ENCODE results near the gene KHK. TPM values are rescaled to one million over a fixed set of nuclear protein-coding genes. Genes with fewer than 3 reads are reported as not detected.

The KHK gene
- total and polyA plus RNA-seq, 9 of the 15 experiments (the other 6 are each of a cell fraction or from before 2014, with no cell fraction given) = 1.5 to 10.7 (median 5.2) TPM

GRCh38 chr2:27095745-27096651, 9.4 kb downstream of the KHK start (continued):
- TF ChIP-seq, protein P1, sequence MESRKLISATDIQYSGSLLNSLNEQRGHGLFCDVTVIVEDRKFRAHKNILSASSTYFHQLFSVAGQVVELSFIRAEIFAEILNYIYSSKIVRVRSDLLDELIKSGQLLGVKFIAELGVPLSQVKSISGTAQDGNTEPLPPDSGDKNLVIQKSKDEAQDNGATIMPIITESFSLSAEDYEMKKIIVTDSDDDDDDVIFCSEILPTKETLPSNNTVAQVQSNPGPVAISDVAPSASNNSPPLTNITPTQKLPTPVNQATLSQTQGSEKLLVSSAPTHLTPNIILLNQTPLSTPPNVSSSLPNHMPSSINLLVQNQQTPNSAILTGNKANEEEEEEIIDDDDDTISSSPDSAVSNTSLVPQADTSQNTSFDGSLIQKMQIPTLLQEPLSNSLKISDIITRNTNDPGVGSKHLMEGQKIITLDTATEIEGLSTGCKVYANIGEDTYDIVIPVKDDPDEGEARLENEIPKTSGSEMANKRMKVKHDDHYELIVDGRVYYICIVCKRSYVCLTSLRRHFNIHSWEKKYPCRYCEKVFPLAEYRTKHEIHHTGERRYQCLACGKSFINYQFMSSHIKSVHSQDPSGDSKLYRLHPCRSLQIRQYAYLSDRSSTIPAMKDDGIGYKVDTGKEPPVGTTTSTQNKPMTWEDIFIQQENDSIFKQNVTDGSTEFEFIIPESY (CRISPR knock-in tag; IDR thresholded peaks at IDR 0.05) = no peak
- TF ChIP-seq GTF2B (IDR thresholded peaks at IDR 0.05; ENCODE audit: extremely low read depth, insufficient read length) = no peak
- TF ChIP-seq ZNF41 (CRISPR knock-in tag; conservative IDR thresholded peaks at IDR 0.05) = no peak
- no peak for TF ChIP-seq HDAC3 (IDR thresholded peaks at IDR 0.05; ENCODE audit: borderline replicate concordance, partially characterized antibody)
- TF ChIP-seq GTF2E2 (tag; IDR thresholded peaks at IDR 0.05) = no peak
- no peak for TF ChIP-seq TOE1 (IDR thresholded peaks at IDR 0.05; ENCODE audit: borderline replicate concordance)
- no peak for TF ChIP-seq TOE1 (CRISPR knock-in tag; IDR thresholded peaks at IDR 0.05; ENCODE audit: borderline replicate concordance, low read depth)
- TF ChIP-seq, protein P2, sequence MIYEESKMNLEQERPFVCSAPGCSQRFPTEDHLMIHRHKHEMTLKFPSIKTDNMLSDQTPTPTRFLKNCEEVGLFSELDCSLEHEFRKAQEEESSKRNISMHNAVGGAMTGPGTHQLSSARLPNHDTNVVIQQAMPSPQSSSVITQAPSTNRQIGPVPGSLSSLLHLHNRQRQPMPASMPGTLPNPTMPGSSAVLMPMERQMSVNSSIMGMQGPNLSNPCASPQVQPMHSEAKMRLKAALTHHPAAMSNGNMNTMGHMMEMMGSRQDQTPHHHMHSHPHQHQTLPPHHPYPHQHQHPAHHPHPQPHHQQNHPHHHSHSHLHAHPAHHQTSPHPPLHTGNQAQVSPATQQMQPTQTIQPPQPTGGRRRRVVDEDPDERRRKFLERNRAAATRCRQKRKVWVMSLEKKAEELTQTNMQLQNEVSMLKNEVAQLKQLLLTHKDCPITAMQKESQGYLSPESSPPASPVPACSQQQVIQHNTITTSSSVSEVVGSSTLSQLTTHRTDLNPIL (CRISPR knock-in tag; IDR thresholded peaks at IDR 0.05) = no peak
- no peak for TF ChIP-seq SIN3A (IDR thresholded peaks at IDR 0.05; ENCODE audit: borderline replicate concordance in 2 of 2, control insufficient read depth in 1 of 2, low read depth in 2 of 2, low read length in 2 of 2)
- TF ChIP-seq, protein P3, sequence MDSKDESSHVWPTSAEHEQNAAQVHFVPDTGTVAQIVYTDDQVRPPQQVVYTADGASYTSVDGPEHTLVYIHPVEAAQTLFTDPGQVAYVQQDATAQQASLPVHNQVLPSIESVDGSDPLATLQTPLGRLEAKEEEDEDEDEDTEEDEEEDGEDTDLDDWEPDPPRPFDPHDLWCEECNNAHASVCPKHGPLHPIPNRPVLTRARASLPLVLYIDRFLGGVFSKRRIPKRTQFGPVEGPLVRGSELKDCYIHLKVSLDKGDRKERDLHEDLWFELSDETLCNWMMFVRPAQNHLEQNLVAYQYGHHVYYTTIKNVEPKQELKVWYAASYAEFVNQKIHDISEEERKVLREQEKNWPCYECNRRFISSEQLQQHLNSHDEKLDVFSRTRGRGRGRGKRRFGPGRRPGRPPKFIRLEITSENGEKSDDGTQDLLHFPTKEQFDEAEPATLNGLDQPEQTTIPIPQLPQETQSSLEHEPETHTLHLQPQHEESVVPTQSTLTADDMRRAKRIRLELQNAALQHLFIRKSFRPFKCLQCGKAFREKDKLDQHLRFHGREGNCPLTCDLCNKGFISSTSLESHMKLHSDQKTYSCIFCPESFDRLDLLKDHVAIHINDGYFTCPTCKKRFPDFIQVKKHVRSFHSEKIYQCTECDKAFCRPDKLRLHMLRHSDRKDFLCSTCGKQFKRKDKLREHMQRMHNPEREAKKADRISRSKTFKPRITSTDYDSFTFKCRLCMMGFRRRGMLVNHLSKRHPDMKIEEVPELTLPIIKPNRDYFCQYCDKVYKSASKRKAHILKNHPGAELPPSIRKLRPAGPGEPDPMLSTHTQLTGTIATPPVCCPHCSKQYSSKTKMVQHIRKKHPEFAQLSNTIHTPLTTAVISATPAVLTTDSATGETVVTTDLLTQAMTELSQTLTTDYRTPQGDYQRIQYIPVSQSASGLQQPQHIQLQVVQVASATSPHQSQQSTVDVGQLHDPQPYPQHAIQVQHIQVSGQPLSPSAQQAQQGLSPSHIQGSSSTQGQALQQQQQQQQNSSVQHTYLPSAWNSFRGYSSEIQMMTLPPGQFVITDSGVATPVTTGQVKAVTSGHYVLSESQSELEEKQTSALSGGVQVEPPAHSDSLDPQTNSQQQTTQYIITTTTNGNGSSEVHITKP (IDR thresholded peaks at IDR 0.05; ENCODE audit: partially characterized antibody) = peak; percentile 20
- TF ChIP-seq ZNF644 (tag; IDR thresholded peaks at IDR 0.05; ENCODE audit: low read depth) = no peak
- TF ChIP-seq, protein P4, sequence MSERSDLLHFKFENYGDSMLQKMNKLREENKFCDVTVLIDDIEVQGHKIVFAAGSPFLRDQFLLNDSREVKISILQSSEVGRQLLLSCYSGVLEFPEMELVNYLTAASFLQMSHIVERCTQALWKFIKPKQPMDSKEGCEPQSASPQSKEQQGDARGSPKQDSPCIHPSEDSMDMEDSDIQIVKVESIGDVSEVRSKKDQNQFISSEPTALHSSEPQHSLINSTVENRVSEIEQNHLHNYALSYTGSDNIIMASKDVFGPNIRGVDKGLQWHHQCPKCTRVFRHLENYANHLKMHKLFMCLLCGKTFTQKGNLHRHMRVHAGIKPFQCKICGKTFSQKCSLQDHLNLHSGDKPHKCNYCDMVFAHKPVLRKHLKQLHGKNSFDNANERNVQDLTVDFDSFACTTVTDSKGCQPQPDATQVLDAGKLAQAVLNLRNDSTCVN (CRISPR knock-in tag; IDR thresholded peaks at IDR 0.05) = no peak
- peak; percentile 17 for TF ChIP-seq EP400 (IDR thresholded peaks at IDR 0.05)
- TF ChIP-seq ZNF449 (CRISPR knock-in tag; IDR thresholded peaks at IDR 0.05) = no peak
